Jurkat, Clone E6-1 (cell line): ENCODE results near the gene ANKRD39.

Experiments
- DNase-seq: peaks from one replicate; pipeline ENCODE4 v3.0.0-alpha.2; 2011; ENCODE audit warnings: low read depth, low spot score
- H3K4me3 ChIP-seq: 2 replicates; pipeline ENCODE4 v1.5.1; 2011; ENCODE audit warnings: mild to moderate bottlenecking, low read length, control low read depth, moderate library complexity

Gene ANKRD39

GRCh38 chr2:96875498-96876268 is 17.9 kb upstream of the ANKRD39 start:
- no peak overlapping the region for H3K4me3 ChIP-seq
- DNase-seq, result no peak

- no peak for DNase-seq
- no peak overlapping the region for H3K4me3 ChIP-seq
These were observed 16.5 kb upstream of the ANKRD39 start for GRCh38 chr2:96874198-96874831.

- no peak for DNase-seq
- no peak overlapping the region for H3K4me3 ChIP-seq
These were observed 15.9 kb upstream of the ANKRD39 start for GRCh38 chr2:96873651-96874096.

GRCh38 chr2:96872591-96873349 is 15.0 kb upstream of the ANKRD39 start:
- H3K4me3 ChIP-seq, result no peak overlapping the region
- DNase-seq, result no peak

- DNase-seq, result peak; percentile 47
- H3K4me3 ChIP-seq, result no peak overlapping the region
These were observed 12.9 kb upstream of the ANKRD39 start for GRCh38 chr2:96870626-96871255.

- peak within 1 kb of the TSS; percentile 64 for H3K4me3 ChIP-seq
These were observed 12.2 kb upstream of the ANKRD39 start, which contains the start of gene SEMA4C for GRCh38 chr2:96869822-96870625. Gene SEMA4C, minus strand, starts transcription at chr2:96870080. Its CDS starts 2,194 bp downstream, at chr2:96867886.

GRCh38 chr2:96869281-96869821 is 11.5 kb upstream of the ANKRD39 start:
- no peak for DNase-seq
- H3K4me3 ChIP-seq, result peak overlapping the region; percentile 64

More at GRCh38 chr2:96869822-96870625, 12.2 kb upstream of the ANKRD39 start, which contains the start of gene SEMA4C:
- no peak for DNase-seq

- DNase-seq, result peak; percentile 24
- H3K4me3 ChIP-seq, result peak overlapping the region; percentile 64
These were observed 10.9 kb upstream of the ANKRD39 start for GRCh38 chr2:96868555-96869280.

- DNase-seq, result no peak
- peak overlapping the region; percentile 64 for H3K4me3 ChIP-seq
These were observed 10.1 kb upstream of the ANKRD39 start for GRCh38 chr2:96867756-96868554.

GRCh38 chr2:96866986-96867755 is 9.4 kb upstream of the ANKRD39 start:
- no peak overlapping the region for H3K4me3 ChIP-seq
- DNase-seq, result no peak

- no peak for DNase-seq
- no peak overlapping the region for H3K4me3 ChIP-seq
These were observed 8.8 kb upstream of the ANKRD39 start for GRCh38 chr2:96866586-96866985.

- DNase-seq, result no peak
- no peak overlapping the region for H3K4me3 ChIP-seq
These were observed 8.3 kb upstream of the ANKRD39 start for GRCh38 chr2:96866149-96866548.

GRCh38 chr2:96865654-96866053 is 7.8 kb upstream of the ANKRD39 start:
- no peak overlapping the region for H3K4me3 ChIP-seq

GRCh38 chr2:96864343-96865091 is 6.7 kb upstream of the ANKRD39 start:
- H3K4me3 ChIP-seq, result no peak overlapping the region
- DNase-seq, result no peak

More at GRCh38 chr2:96865654-96866053, 7.8 kb upstream of the ANKRD39 start:
- DNase-seq, result no peak

- no peak for DNase-seq
- no peak overlapping the region for H3K4me3 ChIP-seq
These were observed 5.9 kb upstream of the ANKRD39 start for GRCh38 chr2:96863575-96864342.
